ENCODE results near the gene DDAH1.

Gene DDAH1

DNA sequence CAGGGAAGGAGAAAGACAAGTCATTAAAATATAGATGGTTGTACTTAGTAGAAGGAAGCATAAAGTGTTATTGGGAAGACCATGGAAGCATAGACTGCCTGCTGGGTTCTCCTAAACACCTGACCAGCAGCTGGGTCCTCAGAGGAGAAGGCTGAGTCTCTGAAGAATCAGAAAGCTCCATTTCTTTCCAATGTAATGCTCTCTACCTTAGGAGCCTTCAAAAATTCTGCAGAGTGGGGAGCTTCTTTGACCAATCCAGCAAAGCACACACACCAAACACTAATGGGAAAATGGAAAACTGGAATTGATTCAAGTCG is 167.5 kb downstream of the DDAH1 start:
- FAIRE-seq, result no peak
- TF ChIP-seq, protein P1, sequence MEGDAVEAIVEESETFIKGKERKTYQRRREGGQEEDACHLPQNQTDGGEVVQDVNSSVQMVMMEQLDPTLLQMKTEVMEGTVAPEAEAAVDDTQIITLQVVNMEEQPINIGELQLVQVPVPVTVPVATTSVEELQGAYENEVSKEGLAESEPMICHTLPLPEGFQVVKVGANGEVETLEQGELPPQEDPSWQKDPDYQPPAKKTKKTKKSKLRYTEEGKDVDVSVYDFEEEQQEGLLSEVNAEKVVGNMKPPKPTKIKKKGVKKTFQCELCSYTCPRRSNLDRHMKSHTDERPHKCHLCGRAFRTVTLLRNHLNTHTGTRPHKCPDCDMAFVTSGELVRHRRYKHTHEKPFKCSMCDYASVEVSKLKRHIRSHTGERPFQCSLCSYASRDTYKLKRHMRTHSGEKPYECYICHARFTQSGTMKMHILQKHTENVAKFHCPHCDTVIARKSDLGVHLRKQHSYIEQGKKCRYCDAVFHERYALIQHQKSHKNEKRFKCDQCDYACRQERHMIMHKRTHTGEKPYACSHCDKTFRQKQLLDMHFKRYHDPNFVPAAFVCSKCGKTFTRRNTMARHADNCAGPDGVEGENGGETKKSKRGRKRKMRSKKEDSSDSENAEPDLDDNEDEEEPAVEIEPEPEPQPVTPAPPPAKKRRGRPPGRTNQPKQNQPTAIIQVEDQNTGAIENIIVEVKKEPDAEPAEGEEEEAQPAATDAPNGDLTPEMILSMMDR (IDR thresholded peaks at IDR 0.05; ENCODE audit: insufficient read depth, missing control alignments), result no peak
- no peak for DNase-seq (ENCODE audit: insufficient read length, low spot score)

DNA sequence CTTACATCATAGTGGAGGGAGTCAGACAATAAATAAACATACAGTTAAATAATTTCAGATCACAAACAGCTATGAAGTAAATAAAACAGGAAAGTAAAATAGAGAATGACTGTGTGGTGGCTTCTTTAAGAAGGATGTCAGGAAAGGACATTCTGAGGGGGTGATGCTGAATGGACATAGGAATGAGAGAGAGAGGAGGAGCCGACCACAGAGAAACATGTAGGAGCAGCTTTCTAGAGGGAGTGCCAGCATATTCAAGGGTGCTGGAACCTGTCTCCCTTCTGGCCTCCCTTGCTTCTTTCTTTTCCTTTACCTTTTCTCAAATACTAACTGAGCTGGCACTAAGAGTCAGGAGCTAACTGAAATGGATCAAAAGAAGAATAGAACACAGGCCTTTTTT is 168.0 kb downstream of the DDAH1 start:
- DNase-seq (ENCODE audit: insufficient read length, low spot score), result no peak
- TF ChIP-seq, protein P1 (IDR thresholded peaks at IDR 0.05; ENCODE audit: insufficient read depth, missing control alignments), result no peak
- no peak for FAIRE-seq

DNA sequence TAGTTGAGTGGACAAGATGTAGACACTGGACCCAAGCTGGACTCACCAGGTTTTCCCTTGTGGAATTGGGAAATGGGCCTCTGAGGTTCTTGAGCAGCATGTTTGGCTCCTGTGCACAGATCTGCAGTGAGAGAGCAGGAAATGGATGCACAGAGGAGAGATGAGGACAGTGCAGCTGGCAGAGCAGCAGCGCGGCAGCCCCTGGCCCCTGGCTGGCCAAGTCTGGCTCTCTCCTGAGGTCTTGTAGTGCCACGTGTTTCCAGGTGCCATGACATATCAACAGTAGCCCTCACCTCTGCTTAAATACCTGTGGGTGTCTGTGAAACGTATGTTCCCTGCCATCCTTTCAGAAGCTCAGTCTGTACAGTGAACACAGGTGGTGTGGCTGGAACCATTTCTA is 169.3 kb downstream of the DDAH1 start:
- FAIRE-seq, result no peak
- TF ChIP-seq, protein P1 (IDR thresholded peaks at IDR 0.05; ENCODE audit: insufficient read depth, missing control alignments), result no peak
- no peak for DNase-seq (ENCODE audit: insufficient read length, low spot score)

DNA sequence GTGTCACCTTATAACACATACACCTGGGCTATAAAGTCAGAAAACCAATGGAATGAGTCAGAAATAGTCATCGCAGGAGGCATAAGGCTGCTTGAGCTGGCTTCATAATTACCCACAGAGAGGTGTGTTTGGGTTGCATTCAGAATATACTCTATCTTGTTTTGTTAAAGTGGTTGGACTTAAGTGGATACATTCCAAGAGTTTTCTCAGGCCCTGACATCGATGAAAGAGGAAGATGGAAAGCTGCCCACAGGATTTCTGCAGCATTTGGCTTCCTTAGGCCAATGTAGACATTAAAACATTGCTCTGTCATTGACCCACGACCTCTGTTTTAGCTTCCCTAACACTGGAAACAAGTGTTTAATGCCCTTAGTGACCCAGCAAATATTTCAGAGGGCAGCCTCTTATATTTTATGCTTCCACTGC is 169.9 kb downstream of the DDAH1 start:
- FAIRE-seq (no peak), DNase-seq (ENCODE audit: insufficient read length, low spot score) (no peak)
- TF ChIP-seq, protein P1 (IDR thresholded peaks at IDR 0.05; ENCODE audit: insufficient read depth, missing control alignments), result no peak

DNA sequence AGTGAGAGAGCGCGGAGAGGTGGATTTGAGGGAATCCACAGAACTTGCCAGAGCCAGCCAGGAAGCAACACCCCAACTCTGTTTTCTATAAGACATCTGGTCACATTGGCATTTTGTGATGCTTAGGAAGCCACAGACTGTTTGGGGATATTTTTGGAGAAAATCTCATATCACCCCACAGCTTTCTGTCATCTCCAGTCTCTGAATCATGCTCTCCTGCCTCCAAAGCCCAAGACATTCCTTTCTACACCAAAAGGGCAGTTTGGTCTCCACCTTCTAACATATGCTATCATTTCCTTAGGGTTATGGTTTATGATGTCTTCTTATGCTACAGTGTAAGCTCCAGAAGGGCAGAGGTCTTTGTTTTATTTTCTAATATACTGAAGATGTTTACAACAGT is 174.1 kb downstream of the DDAH1 start:
- TF ChIP-seq, protein P1 (IDR thresholded peaks at IDR 0.05; ENCODE audit: insufficient read depth, missing control alignments), result no peak
- DNase-seq (ENCODE audit: insufficient read length, low spot score) (no peak), FAIRE-seq (no peak)

DNA sequence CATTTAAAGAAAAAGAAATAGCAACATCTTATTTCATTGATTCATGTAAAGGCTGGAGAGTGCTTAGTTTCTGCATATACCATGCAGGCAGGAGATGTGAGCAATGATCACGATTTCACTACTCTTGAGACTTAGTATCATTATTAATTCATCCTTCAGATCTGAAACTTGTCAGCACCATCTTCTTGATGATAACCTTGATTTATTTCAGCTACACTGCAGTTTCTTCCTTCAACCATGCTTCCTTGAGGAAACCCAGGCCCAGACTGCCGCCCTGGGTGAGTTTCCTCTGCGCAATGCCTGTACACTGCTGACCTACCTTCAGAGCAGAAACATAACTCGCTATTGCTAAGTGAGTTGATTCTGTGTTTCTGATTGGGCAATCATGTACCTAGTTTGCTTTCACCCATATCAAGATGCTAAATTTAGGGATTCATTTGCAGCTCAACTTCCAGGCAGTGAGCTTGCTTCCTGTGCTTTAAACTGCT is 175.1 kb downstream of the DDAH1 start:
- DNase-seq (ENCODE audit: insufficient read length, low spot score), result no peak
- no peak for FAIRE-seq

DNA sequence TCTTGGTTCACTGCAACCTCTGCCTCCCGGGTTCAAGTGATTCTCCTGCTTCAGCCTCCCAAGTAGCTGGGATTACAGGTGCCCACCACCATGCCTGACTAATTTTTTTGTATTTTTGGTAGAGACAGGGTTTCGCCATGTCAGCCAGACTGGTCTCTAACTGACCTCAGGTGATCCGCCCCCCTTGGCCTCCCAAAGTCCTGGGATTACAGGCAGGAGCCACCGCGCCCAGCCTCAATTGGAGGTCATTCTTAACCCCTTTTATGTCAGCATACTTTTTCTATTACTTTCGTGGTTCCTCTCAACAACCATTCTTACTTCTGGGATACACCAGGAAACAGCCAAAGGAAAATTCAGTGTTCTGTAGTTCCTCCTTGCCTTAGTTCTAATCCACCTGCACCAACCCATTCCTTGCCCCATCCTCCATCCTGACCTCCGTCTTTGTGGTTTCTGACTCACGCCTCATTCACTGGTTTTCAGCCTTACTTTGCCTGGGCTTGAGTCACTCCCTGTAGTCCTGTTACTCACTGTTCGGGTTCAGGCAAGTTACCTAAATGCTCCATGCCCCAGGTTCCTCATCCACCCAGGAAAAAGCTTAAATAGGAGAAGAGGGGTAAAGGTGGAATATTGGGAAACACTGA is 175.6 kb downstream of the DDAH1 start:
- FAIRE-seq, result no peak
- no peak for DNase-seq (ENCODE audit: insufficient read length, low spot score)

More for the DNA sequence above, 175.1 kb downstream of the DDAH1 start:
- TF ChIP-seq, protein P1 (IDR thresholded peaks at IDR 0.05; ENCODE audit: insufficient read depth, missing control alignments), result no peak

More for the DNA sequence above, 175.6 kb downstream of the DDAH1 start:
- TF ChIP-seq, protein P1 (IDR thresholded peaks at IDR 0.05; ENCODE audit: insufficient read depth, missing control alignments), result no peak

Data from D721Med (cell line).